ENCODE results near the gene CHMP1A. TPM values are rescaled to one million over a fixed set of nuclear protein-coding genes. Genes with fewer than 3 reads are reported as not detected.

CHMP1A gene
- total and polyA plus RNA-seq, 2 experiments from 2014 or later = 42.3 to 81.9 TPM

DNA sequence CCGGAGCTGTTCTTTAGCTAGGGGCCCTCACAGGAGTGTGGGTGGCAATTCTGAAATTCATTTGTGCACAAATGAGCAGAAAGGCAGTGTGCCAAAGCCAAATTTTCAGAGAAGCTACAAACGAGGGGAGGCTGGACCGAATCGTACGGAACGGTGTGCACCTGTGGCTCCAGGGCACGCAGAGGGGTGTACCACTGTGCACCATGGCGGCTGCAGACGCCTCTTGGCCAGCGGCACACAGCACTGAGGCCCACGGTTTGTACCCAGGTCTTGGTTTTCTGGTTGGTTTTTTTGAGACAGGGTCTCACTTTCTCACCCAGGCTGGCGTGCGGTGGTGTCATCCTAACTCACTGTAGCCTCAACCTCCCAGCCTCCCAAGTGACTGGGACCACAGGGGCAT lies 14.9 kb downstream of the CHMP1A start (continued):
- TF ChIP-seq, protein P1, sequence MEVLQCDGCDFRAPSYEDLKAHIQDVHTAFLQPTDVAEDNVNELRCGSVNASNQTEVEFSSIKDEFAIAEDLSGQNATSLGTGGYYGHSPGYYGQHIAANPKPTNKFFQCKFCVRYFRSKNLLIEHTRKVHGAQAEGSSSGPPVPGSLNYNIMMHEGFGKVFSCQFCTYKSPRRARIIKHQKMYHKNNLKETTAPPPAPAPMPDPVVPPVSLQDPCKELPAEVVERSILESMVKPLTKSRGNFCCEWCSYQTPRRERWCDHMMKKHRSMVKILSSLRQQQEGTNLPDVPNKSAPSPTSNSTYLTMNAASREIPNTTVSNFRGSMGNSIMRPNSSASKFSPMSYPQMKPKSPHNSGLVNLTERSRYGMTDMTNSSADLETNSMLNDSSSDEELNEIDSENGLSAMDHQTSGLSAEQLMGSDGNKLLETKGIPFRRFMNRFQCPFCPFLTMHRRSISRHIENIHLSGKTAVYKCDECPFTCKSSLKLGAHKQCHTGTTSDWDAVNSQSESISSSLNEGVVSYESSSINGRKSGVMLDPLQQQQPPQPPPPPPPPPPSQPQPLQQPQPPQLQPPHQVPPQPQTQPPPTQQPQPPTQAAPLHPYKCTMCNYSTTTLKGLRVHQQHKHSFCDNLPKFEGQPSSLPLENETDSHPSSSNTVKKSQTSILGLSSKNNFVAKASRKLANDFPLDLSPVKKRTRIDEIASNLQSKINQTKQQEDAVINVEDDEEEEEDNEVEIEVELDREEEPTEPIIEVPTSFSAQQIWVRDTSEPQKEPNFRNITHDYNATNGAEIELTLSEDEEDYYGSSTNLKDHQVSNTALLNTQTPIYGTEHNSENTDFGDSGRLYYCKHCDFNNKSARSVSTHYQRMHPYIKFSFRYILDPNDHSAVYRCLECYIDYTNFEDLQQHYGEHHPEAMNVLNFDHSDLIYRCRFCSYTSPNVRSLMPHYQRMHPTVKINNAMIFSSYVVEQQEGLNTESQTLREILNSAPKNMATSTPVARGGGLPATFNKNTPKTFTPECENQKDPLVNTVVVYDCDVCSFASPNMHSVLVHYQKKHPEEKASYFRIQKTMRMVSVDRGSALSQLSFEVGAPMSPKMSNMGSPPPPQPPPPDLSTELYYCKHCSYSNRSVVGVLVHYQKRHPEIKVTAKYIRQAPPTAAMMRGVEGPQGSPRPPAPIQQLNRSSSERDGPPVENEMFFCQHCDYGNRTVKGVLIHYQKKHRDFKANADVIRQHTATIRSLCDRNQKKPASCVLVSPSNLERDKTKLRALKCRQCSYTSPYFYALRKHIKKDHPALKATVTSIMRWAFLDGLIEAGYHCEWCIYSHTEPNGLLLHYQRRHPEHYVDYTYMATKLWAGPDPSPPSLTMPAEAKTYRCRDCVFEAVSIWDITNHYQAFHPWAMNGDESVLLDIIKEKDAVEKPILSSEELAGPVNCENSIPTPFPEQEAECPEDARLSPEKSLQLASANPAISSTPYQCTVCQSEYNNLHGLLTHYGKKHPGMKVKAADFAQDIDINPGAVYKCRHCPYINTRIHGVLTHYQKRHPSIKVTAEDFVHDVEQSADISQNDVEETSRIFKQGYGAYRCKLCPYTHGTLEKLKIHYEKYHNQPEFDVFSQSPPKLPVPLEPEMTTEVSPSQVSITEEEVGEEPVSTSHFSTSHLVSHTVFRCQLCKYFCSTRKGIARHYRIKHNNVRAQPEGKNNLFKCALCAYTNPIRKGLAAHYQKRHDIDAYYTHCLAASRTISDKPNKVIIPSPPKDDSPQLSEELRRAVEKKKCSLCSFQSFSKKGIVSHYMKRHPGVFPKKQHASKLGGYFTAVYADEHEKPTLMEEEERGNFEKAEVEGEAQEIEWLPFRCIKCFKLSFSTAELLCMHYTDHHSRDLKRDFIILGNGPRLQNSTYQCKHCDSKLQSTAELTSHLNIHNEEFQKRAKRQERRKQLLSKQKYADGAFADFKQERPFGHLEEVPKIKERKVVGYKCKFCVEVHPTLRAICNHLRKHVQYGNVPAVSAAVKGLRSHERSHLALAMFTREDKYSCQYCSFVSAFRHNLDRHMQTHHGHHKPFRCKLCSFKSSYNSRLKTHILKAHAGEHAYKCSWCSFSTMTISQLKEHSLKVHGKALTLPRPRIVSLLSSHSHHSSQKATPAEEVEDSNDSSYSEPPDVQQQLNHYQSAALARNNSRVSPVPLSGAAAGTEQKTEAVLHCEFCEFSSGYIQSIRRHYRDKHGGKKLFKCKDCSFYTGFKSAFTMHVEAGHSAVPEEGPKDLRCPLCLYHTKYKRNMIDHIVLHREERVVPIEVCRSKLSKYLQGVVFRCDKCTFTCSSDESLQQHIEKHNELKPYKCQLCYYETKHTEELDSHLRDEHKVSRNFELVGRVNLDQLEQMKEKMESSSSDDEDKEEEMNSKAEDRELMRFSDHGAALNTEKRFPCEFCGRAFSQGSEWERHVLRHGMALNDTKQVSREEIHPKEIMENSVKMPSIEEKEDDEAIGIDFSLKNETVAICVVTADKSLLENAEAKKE (CRISPR knock-in tag; IDR thresholded peaks at IDR 0.05) = no peak
- no peak for TF ChIP-seq JUNB (IDR thresholded peaks at IDR 0.05; ENCODE audit: unreplicated experiment)
- TF ChIP-seq STAT1 (IDR thresholded peaks at IDR 0.05; ENCODE audit: unreplicated experiment) = no peak

GRCh38 chr16:89641458-89642119 lies 15.9 kb downstream of the CHMP1A start:
- Histone ChIP-seq H3K4me3 (no peak overlapping the region), H3K27ac (ENCODE audit: low read depth) (no peak overlapping the region), H4K20me1 (replicated peaks; ENCODE audit: insufficient read depth) (0 out of 2 replicates have a peak, but pooled peaks cover 3% of the 10 kb centered on the region), H3K9me2 (ENCODE audit: insufficient read depth) (no peaks in the 10 kb centered on the region), H3K27me3 (ENCODE audit: insufficient read depth) (no peaks in the 10 kb centered on the region), H2AFZ (no peak overlapping the region), H3K4me1 (ENCODE audit: insufficient read depth) (no peaks in the 10 kb centered on the region), H3K4me2 (no peak overlapping the region), H3F3A (replicated peaks; ENCODE audit: low read depth) (peaks cover 4% of the 10 kb centered on the region; the same call in 1 of the 2 replicates), H3K36me3 (ENCODE audit: insufficient read depth) (no peaks in the 10 kb centered on the region), H3K79me2 (replicated peaks; ENCODE audit: insufficient read depth) (no peaks in the 10 kb centered on the region)
- Mint-ChIP-seq H3K9me3 (no peaks in the 10 kb centered on the region; the same call in 2 of the 3 replicates), H3K27ac (no peak overlapping the region), H3K4me1 (peaks cover 6% of the 10 kb centered on the region; the same call in 2 of the 3 replicates), H3K27me3 (ENCODE audit: insufficient read depth, low read depth, poor library complexity) (peaks cover 14% of the 10 kb centered on the region), H3K36me3 (ENCODE audit: low read depth) (peaks cover 10% of the 10 kb centered on the region), H3K4me3 (no peak overlapping the region)
- ATAC-seq (peak; percentile 12; the same call in 2 of the 3 replicates), DNase-seq (ENCODE audit: low spot score) (peak; percentile 66)
- TF ChIP-seq EZH2phosphoT487 (IDR thresholded peaks at IDR 0.05; ENCODE audit: unreplicated experiment) (no peak), CREB1 (CRISPR knock-in tag; IDR thresholded peaks at IDR 0.05; ENCODE audit: low read depth) (no peak), POLR2AphosphoS5 (IDR thresholded peaks at IDR 0.05; ENCODE audit: low read depth) (no peak), ZNF331 (CRISPR knock-in tag; IDR thresholded peaks at IDR 0.05; ENCODE audit: low read depth) (no peak), ZNF114 (CRISPR knock-in tag; IDR thresholded peaks at IDR 0.05) (no peak), EZH2 (IDR thresholded peaks at IDR 0.05; ENCODE audit: low read depth, unreplicated experiment) (no peak), ETS1 (IDR thresholded peaks at IDR 0.05) (no peak), NANOG (IDR thresholded peaks at IDR 0.05; ENCODE audit: borderline replicate concordance) (no peak), STAT1 (IDR thresholded peaks at IDR 0.05; ENCODE audit: unreplicated experiment) (no peak), JUNB (IDR thresholded peaks at IDR 0.05; ENCODE audit: unreplicated experiment) (no peak)
- TF ChIP-seq, protein P2, sequence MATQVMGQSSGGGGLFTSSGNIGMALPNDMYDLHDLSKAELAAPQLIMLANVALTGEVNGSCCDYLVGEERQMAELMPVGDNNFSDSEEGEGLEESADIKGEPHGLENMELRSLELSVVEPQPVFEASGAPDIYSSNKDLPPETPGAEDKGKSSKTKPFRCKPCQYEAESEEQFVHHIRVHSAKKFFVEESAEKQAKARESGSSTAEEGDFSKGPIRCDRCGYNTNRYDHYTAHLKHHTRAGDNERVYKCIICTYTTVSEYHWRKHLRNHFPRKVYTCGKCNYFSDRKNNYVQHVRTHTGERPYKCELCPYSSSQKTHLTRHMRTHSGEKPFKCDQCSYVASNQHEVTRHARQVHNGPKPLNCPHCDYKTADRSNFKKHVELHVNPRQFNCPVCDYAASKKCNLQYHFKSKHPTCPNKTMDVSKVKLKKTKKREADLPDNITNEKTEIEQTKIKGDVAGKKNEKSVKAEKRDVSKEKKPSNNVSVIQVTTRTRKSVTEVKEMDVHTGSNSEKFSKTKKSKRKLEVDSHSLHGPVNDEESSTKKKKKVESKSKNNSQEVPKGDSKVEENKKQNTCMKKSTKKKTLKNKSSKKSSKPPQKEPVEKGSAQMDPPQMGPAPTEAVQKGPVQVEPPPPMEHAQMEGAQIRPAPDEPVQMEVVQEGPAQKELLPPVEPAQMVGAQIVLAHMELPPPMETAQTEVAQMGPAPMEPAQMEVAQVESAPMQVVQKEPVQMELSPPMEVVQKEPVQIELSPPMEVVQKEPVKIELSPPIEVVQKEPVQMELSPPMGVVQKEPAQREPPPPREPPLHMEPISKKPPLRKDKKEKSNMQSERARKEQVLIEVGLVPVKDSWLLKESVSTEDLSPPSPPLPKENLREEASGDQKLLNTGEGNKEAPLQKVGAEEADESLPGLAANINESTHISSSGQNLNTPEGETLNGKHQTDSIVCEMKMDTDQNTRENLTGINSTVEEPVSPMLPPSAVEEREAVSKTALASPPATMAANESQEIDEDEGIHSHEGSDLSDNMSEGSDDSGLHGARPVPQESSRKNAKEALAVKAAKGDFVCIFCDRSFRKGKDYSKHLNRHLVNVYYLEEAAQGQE (IDR thresholded peaks at IDR 0.05; ENCODE audit: unreplicated experiment) = no peak

Data from GM23338 (cell line).